ENCODE measurements around the gene RTN4IP1.

Gene RTN4IP1

GRCh38 chr6:106611030-106611429, 18.3 kb downstream of the RTN4IP1 start:
- Histone ChIP-seq H3K4me2 (ENCODE audit: low read depth, low read length, poor library complexity, severe bottlenecking) (no peak overlapping the region), H3K9me2 (replicated peaks; ENCODE audit: low read depth, low read length) (no peaks in the 10 kb centered on the region), H4K20me1 (ENCODE audit: insufficient read depth, low read length, poor library complexity, severe bottlenecking) (no peaks in the 10 kb centered on the region), H3K9me3 (ENCODE audit: insufficient read depth, low read depth, low read length) (no peaks in the 10 kb centered on the region), H3K9ac (ENCODE audit: low read depth, low read length, poor library complexity, severe bottlenecking) (no peak overlapping the region), H3F3A (ENCODE audit: low read depth) (no peaks in the 10 kb centered on the region), H3K27me3 (ENCODE audit: insufficient read depth, low read length, poor library complexity, severe bottlenecking) (no peaks in the 10 kb centered on the region), H3K36me3 (ENCODE audit: insufficient read depth, low read length) (no peaks in the 10 kb centered on the region), H3K4me1 (ENCODE audit: insufficient read depth, low read length, poor library complexity, severe bottlenecking) (peaks cover 26% of the 10 kb centered on the region), H2AFZ (ENCODE audit: low read length) (no peak overlapping the region), H3K79me2 (ENCODE audit: insufficient read depth, low read length) (no peaks in the 10 kb centered on the region), H3K4me3 (ENCODE audit: low read length, poor library complexity, severe bottlenecking) (no peak overlapping the region)
- TF ChIP-seq CTCF (conservative IDR thresholded peaks at IDR 0.05; ENCODE audit: low read length) = no peak
- no peak for TF ChIP-seq EZH2phosphoT487 (IDR thresholded peaks at IDR 0.05; ENCODE audit: borderline replicate concordance)

- Histone ChIP-seq H3F3A (ENCODE audit: low read depth) (no peaks in the 10 kb centered on the region), H3K9me3 (ENCODE audit: insufficient read depth, low read depth, low read length) (no peaks in the 10 kb centered on the region), H3K4me3 (ENCODE audit: low read length, poor library complexity, severe bottlenecking) (no peak overlapping the region), H2AFZ (ENCODE audit: low read length) (no peak overlapping the region), H3K9me2 (replicated peaks; ENCODE audit: low read depth, low read length) (no peaks in the 10 kb centered on the region), H3K4me2 (ENCODE audit: low read depth, low read length, poor library complexity, severe bottlenecking) (no peak overlapping the region), H3K9ac (ENCODE audit: low read depth, low read length, poor library complexity, severe bottlenecking) (no peak overlapping the region), H4K20me1 (ENCODE audit: insufficient read depth, low read length, poor library complexity, severe bottlenecking) (no peaks in the 10 kb centered on the region), H3K79me2 (ENCODE audit: insufficient read depth, low read length) (no peaks in the 10 kb centered on the region), H3K36me3 (ENCODE audit: insufficient read depth, low read length) (no peaks in the 10 kb centered on the region), H3K27me3 (ENCODE audit: insufficient read depth, low read length, poor library complexity, severe bottlenecking) (no peaks in the 10 kb centered on the region), H3K4me1 (ENCODE audit: insufficient read depth, low read length, poor library complexity, severe bottlenecking) (peaks cover 20% of the 10 kb centered on the region)
- TF ChIP-seq CTCF (conservative IDR thresholded peaks at IDR 0.05; ENCODE audit: low read length) = peak; percentile 78
- no peak for TF ChIP-seq EZH2phosphoT487 (IDR thresholded peaks at IDR 0.05; ENCODE audit: borderline replicate concordance)
These were observed 19.6 kb downstream of the RTN4IP1 start for GRCh38 chr6:106609699-106610098.

GRCh38 chr6:106608080-106608668, 21.1 kb downstream of the RTN4IP1 start:
- Histone ChIP-seq H3K4me3 (ENCODE audit: low read length, poor library complexity, severe bottlenecking) (no peak overlapping the region), H3K27me3 (ENCODE audit: insufficient read depth, low read length, poor library complexity, severe bottlenecking) (no peaks in the 10 kb centered on the region), H3K4me1 (ENCODE audit: insufficient read depth, low read length, poor library complexity, severe bottlenecking) (peaks cover 18% of the 10 kb centered on the region), H3K9ac (ENCODE audit: low read depth, low read length, poor library complexity, severe bottlenecking) (no peak overlapping the region), H3F3A (ENCODE audit: low read depth) (no peaks in the 10 kb centered on the region), H3K36me3 (ENCODE audit: insufficient read depth, low read length) (no peaks in the 10 kb centered on the region), H3K79me2 (ENCODE audit: insufficient read depth, low read length) (no peaks in the 10 kb centered on the region), H3K4me2 (ENCODE audit: low read depth, low read length, poor library complexity, severe bottlenecking) (no peak overlapping the region), H2AFZ (ENCODE audit: low read length) (no peak overlapping the region), H3K9me2 (replicated peaks; ENCODE audit: low read depth, low read length) (no peaks in the 10 kb centered on the region), H4K20me1 (ENCODE audit: insufficient read depth, low read length, poor library complexity, severe bottlenecking) (no peaks in the 10 kb centered on the region), H3K9me3 (ENCODE audit: insufficient read depth, low read depth, low read length) (no peaks in the 10 kb centered on the region)
- TF ChIP-seq EZH2phosphoT487 (IDR thresholded peaks at IDR 0.05; ENCODE audit: borderline replicate concordance) (no peak), CTCF (conservative IDR thresholded peaks at IDR 0.05; ENCODE audit: low read length) (peak; percentile 79)
